GM21717 (cell line): Measurements from ENCODE around the gene NAPG.
"Not testable (repeated sequence)": the region's sequence is repeated elsewhere in the genome, so short reads cannot be mapped to it uniquely, and the experiment has no call there.

ENCODE experiments used
- ATAC-seq: cut with Tn5 transposase; IDR thresholded peaks from one replicate; pipeline ENCODE4 v1.9.1; 2021; ENCODE audit warnings: mild to moderate bottlenecking, moderate library complexity; ENCODE audit not compliant: unreplicated experiment

The NAPG gene

DNA sequence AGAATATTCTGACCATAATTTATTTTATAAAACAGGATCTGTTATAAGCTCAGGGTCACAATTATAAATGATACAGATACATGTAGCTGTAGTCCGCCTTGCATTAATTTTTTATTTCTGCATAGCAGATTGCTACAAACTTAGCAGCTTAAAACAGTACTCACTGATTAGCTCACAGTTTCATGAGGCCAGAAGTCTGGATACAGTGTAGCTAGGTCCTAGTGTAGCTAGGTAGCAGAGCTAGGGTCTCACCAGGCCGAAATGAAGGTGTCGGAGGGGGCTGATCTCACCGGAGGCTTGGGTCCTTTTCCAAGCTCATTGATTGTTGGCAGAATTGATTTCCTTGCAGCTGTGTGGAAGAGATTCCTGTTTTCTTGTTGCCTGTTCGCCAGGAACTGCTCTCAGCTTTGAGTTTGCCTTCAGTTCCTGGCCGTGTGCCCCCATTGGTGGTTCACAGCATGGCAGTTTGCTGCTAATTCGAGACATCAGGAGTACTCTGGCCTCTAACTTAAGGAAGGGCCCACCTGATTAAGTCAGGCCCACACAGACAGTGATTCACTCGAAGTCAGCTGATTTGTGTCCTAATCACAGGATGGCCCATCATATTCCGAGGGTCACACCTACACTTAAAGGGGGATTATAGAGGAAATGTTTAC is 18.4 kb downstream of the NAPG start:
- no peak for ATAC-seq

DNA sequence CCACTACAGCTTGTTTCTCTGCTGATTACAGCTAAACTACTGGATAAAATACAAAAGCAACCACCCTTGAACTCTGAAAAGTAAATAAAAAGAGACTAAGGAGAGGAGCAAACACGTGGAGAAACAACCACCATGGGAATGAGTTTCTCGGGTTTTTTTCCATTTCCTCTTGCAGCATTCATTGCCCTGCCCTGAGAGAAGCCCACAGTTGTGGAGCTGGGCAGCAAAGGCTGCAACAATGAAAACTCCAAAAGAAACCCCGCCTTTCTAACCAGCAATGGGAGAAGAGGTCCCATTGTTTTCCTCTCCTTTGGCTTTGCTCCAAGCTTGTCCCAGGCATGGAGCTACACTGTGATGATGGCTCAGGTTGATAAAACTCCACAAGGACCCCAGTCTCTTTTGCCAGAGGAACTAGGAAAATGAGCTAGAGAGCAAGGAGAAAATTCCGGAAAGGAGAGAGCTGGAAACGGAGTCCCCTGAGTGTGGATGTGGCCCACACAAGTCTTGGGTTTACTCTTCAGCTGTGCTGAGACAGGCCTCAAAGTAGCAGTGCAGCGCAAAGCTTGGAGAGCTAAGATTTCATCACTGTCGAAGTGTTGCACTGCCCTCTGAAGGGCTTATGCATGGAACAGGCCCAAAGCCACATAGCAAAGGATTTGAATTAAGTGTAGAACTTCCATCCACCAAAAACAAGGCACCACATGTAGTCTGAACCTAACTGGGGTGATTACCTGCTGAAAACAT is 20.9 kb downstream of the NAPG start:
- no peak for ATAC-seq

DNA sequence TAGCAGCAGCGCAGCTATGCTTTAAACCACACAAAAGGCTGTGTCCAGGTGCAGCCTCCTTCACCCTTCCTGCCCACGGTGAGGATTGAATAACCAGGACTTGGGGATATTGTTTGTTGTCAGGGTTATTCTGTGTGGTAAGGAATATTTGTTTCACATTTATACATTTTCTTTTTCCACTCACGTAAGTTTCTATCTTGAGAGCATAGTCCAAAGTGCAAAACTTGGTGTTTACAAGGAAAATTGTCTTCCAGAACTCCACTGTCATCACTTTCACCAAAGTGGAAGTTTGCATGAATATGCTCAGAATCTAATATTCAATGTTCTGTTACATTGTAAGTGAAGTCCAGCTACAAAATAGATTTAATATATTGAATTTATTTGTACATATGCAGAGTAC is 26.4 kb downstream of the NAPG start:
- ATAC-seq: no peak

DNA sequence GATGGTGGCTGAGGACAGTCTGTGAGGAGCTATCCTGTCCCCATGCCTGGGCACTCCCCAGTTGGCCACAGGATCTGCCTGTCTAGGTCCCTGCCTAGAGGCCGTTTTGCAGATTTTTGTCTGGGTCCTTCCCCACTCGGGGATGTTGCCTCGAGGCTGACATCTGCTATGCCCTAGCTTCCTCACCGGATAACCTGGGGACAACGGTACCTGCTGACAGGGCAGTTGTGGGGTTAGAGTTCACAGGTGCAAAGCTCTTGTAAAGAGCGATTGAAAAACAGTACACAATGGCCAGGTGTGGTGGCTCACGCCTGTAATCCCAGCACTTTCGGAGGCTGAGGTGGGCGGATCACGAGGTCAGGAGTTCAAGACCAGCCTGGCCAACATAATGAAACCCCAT is 30.4 kb downstream of the NAPG start:
- not testable (repeated sequence) for ATAC-seq

DNA sequence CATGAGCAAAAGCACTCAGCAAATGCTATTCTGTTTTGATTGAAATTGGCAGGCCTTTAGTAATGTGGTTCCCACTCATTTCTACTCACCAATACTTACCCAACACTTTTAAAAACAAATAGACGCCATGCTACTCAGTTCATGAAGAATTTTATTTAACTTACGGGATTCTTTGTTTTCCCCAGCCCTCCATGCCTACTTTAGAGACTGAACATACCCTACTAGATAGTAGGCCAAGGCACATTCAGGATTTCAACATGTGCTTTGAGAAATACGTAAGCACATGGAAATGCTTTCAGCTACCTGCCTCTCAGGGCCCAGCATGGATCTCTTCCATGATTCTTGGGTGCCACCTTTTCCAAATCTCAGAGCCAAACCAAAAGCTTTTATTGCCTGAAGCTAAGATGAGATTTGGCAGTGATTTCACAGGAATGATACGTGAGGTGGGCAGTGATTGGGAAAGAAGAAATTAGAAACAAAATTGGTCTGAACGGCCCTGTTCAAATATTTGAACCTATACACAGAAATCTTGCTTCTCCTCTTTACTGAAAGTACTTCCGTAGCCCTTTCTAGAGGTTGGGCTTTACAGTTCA is 31.4 kb downstream of the NAPG start:
- ATAC-seq: no peak

DNA sequence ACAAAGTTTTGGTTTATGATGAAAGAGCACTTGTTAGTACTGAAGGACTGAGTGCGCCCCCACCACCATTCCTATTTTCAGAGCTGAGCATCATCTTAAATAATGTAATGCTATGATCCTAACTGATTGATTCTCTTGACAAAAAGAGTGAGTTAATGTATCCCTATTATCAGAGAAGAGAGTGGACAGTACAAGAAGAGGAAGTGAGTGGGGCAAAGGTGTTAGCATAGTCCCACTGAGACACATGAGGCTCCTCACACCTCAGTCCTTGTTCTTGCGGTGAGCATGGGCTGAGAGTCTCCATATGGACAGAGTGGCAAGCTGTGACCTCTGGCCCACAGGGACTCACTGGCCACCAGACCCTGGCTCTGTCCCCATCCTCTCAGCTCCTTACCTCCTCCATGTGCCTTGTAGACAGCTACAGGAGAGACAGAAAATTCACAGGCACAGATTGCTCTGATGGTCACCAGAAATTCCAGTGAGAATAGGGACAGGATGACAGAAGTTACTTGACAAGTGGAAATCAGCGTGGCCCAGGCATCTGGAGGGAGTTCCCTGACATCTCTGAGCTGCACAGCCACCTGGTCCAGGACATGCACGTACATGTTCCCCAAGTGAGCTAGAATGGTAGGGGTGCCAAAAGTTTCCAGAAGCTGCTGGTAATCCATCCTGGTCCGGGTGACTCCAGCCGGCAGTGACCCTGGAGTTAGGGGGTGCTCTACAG is 32.6 kb downstream of the NAPG start:
- ATAC-seq: no peak

DNA sequence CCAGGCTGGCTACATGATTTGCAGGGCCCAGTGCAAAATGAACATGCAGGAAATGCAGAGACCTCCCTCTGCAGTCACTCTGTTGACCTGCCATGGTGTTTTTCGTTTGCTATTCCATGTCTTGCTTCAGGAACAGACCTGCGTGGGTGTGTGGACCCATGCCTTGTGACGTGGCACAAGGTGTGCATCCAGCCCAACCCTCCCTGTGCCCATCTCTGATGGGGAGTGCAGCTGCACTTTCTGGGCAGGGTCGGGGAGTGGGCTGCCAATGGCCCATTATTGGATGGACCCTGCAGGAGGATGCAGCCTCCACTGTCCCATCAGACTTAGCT is 33.1 kb downstream of the NAPG start:
- ATAC-seq: no peak

DNA sequence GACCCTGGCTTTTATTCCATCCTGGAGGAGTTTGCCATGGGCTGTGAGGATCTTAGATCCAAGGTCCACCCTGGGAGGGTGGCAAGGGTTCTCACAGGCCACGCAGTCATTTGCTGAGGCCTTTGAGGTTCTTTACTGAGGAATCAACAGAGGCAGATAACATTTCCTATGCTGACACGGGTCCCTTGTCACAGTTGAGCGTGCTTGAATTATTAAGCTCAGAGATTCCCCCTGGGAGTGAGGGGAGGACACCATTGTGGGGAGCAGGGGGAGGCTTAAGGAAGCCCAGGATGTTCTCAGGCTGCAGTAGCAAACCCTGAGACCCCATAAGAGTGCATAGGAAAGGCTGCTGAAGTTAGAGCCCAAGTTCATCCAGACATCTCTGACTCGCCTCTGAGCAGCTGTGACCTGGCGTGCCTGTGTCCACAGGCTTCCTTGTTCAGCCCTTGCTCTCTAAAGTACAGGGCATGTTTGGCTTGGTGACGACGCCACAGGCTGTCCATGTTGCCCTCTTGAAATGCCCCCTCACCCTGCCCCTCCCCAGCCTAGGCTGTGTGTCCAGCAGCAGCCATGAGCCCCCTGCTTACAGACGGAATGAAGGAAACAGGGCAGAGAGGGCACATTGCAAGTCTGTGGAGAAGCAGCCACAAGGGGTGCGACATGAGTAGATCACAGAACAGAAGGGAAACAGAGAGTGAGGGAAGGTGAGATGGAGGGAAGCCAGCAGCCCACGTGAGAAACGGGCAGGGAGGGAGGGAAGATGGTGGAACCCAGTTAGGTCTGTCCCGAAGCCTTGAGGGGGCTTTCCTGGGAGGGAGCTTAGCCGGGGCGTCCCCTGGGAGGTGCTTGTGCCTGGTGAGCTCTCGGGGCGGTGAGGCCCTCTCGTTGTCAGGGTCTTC is 34.0 kb downstream of the NAPG start:
- ATAC-seq: peak; percentile 47

DNA sequence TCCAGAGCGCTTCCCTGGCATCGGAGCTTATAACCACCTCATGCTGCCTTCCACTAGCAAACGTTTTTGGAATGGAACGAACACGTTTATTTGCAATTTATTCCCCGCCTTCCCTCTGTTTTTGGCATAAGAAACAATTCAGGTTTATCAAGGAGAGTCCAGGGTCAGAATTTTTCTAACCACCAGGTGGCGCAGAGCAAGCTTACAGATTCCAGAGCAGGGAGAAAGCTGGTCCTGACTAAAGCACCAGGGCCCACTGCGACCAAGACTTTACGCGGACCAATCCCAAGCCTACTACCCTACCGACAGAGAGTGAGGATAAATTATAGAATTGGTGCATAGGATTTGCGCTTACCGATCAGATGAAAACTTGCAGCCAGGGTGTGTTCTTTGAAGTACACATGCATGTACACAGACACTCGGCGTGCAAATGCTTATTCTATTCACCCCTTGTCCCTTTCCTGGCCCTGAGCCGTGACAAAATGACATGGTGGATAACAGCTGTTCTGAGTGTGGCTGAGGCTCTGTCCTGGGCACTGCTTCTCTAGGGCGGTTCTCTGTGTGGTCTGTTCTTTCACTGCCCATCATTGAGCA is 34.7 kb downstream of the NAPG start:
- peak; percentile 54 for ATAC-seq

DNA sequence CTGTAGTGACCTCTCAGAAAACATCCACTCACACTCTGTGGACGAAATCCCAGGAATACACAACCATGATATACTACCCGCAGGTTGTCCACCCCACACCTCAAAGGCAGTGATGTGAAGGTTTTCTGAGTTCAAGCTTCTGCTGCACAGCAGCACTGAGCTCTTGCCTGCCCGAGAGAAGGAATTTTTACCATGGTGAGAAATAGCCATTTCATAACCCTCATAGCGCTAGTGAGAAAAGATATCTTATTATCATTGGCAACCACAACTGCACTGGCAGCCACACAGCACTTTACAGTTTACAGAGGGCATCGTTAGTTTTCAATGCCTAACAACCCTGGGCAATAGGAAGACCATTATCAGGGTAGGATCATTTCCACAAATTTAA is 36.9 kb downstream of the NAPG start:
- no peak for ATAC-seq

DNA sequence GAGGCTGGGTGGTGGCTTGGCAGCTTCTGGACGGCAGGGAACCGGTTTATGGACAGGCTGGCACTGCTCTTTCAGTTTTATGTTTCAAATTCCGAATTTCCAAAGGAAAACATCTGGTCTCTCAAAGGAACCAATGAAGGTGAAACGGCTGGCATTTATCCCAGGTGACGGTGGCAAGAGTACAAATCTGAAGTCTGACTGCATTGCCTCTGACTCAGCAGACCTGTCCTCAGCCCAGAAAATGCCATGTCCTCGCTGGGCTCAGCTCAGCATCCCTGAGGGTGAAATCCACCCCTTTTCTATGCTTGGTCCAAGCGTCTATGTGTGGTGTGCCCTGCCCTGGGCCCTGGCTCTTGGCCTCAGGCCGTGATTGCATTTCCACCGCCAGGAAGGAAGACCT is 38.1 kb downstream of the NAPG start:
- no peak for ATAC-seq

DNA sequence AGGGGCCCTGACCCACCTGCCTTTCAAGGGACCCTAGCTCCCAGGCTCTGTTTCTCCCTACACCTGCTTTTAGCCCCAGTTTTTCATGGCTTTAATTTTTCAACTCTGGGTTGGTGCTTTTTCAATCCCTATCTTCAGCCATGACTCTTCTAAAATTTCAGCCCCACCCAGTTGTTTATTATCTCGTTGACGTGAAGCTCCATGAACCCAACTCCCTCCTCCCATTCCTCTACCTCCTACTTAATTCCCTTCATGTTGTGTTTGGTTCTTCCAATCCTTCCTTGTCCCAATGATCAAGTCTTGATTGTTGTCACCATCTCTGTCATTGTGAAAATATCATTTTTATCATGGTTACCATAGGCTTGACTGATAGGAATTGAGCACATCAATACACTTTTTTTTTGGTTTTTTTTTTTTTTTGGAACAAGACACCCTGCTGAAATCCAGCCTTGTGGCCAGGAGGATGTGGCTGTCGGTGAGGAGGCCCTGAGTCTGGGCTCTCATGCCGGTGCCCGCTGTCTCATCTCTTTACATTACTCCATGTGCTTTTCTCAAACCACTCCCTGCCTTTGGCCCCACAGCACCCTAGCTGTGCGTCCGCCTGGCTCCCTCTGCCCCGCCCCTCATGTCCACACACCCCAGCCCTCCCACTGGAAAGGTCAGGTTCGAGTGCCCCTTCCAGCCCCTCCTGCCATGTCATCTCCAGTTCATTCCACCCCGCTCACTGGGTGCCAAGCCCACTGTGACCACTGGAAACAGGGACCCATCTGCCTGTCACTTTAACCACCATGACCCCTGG is 39.3 kb downstream of the NAPG start:
- ATAC-seq: no peak

DNA sequence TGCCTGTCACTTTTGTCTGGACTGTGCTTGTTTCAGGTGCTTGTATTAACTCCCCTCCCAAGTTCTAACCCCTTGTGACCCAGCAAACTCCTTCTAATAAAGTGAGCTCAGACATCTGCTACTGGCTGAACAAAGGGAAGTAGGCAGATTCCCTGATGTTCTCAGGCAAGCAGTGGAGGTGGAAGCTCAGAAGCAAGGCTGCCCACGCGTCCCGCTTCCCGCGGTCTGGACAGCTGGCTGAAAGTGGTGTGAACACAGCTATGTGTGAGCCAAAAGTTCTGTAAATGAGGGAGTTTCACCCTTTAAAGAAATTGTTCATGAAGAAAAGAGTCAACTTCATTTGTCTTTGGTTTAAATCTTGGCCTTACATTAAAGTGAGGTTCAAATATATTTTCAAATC is 40.0 kb downstream of the NAPG start:
- no peak for ATAC-seq

DNA sequence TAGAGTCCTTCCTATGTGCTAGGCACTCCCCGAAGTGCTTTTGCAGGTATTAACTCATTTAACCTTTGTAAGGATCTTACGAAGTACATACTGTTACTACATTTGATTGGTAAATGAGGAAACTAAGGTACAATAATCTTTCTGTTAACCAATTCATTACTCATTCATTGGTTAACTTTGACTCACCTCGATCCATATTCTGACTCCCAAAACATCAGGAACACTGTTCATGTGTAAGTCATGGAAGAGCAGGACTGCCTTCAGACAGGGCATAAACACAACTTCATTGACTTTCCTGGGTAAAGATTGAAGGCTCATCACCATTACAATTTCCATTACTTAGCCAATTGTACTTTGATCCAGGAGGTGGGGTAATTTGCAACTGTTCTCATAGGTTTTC is 40.6 kb downstream of the NAPG start:
- ATAC-seq: no peak

DNA sequence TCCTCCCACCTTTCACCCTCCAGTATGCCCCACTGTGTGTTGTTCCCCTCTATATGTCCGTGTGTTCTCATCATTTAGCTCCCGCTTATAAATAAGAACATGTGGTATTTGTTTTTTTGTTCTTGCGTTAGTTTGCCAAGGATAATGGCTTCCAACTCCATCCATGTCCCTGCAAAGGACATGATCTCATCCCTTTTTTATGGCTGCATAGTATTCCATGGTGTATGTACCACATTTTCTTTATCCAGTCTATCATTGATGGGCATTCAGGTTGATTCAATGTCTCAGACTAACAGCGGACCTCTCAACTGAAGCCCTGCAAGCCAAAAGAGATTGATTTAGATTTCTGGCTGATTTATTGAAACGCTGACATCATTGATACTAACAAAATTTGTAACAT is 44.1 kb downstream of the NAPG start:
- not testable (repeated sequence) for ATAC-seq

DNA sequence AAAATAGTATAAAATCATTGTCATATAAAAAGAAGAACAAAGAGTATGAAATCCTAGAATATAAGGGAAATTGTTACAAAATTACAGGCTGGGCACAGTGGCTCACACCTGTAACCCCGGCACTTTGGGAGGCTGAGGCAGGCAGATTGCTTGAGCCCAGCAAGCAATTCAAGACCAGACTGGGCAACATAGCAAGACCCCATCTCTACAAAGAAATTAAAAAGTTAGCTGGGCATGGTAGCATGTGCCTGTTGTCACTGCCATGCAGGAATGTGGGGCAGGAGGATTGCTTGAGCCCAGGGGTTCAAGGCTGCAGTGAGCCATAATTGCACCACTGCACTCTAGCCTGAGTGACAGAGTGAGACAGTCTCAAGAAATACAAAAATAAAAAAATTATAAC is 44.8 kb downstream of the NAPG start:
- ATAC-seq: no peak

DNA sequence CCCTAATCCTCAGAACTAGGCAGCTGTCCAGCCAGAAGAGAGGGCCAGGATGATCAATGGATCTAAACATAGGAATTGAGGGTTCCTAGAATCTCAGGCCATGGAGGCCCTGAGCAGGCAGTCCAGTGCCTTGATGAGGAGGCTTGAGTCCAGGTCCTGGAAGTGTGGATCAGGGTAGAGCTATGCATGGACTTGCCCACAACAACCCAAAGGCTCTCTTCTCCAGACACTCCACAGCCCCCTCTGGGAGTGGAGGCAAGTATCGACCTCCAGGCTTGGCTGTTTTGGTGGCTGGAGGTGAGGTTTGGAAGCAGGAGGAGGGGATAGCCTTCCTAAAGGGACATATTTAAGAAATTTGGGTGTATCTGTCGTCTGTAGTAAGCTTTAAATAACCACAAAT is 45.7 kb downstream of the NAPG start:
- no peak for ATAC-seq

DNA sequence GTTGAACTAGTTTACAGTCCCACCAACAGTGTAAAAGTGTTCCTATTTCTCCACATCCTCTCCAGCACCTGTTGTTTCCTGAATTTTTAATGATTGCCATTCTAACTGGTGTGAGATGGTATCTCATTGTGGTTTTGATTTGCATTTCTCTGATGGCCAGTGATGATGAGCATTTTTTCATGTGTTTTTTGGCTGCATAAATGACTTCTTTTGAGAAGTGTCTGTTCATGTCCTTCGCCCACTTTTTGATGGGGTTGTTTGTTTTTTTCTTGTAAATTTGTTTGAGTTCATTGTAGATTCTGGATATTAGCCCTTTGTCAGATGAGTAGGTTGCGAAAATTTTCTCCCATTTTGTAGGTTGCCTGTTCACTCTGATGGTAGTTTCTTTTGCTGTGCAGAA is 47.4 kb downstream of the NAPG start:
- not testable (repeated sequence) for ATAC-seq

DNA sequence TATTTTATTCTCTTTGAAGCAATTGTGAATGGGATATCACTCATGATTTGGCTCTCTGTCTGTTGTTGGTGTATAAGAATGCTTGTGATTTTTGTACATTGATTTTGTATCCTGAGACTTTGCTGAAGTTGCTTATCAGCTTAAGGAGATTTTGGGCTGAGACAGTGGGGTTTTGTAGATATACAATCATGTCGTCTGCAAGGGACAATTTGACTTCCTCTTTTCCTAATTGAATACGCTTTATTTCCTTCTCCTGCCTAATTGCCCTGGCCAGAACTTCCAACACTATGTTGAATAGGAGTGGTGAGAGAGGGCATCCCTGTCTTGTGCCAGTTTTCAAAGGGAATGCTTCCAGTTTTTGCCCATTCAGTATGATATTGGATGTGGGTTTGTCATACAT is 48.6 kb downstream of the NAPG start:
- ATAC-seq: not testable (repeated sequence)
